Right ventricle myocardium inferior (tissue), 1 donor: ENCODE results near the gene PXYLP1. TPM values are rescaled to one million over a fixed set of nuclear protein-coding genes. Genes with fewer than 3 reads are reported as not detected.

Experiments
- ATAC-seq: fragments of 200-7000 bp; cut with Tn5 transposase; one replicate; pipeline ENCODE4 v1.9.1; 2020; ENCODE audit warnings: mild to moderate bottlenecking, moderate library complexity
- DNase-seq: peaks from one replicate; pipeline ENCODE4 v3.0.0; 2021; ENCODE audit errors: missing footprints
- intact Hi-C: fragments of 100-400 bp; cut with DNase I; formaldehyde crosslinking; loops from one replicate; pipeline ENCODE4 v1.11.0; 2022
- total RNA-seq: library from RNA; stranded (reverse); fragmentation: NEBNext Ultra II Directional; extraction: Animal tissue kit (Norgen Biotek cat#: 25700); gene quantifications from one replicate; pipeline ENCODE4 v1.2.1, GENCODE V29; 2021
- donor health status: DM: no; HTN: yes; CAD: no; lungs with severe emphysema.

PXYLP1 gene
- total RNA-seq, 1 donor from 2014 or later, result 13.7 TPM

- intact Hi-C loops, result no loop called here
- ATAC-seq (no peak), DNase-seq (no peak)
These were observed 99.2 kb downstream of the PXYLP1 start for GRCh38 chr3:141330718-141331376.

GRCh38 chr3:141331377-141332318 lies 100.0 kb downstream of the PXYLP1 start:
- intact Hi-C loops, result no loop called here
- DNase-seq (peak; percentile 75), ATAC-seq (peak; percentile 85)

GRCh38 chr3:141332416-141332815 lies 100.8 kb downstream of the PXYLP1 start:
- no peak for DNase-seq
- no peak for ATAC-seq
- intact Hi-C loops, result no loop called here

- DNase-seq (no peak), ATAC-seq (no peak)
- intact Hi-C loops, result no loop called here
These were observed 102.4 kb downstream of the PXYLP1 start for GRCh38 chr3:141333836-141334626.

GRCh38 chr3:141334627-141335250 lies 103.1 kb downstream of the PXYLP1 start:
- no peak for DNase-seq
- no peak for ATAC-seq
- intact Hi-C loops, result no loop called here

GRCh38 chr3:141335531-141336061 lies 104.0 kb downstream of the PXYLP1 start:
- no peak for DNase-seq
- intact Hi-C loops, result no loop called here
- ATAC-seq, result no peak

GRCh38 chr3:141336672-141337522 lies 105.3 kb downstream of the PXYLP1 start:
- intact Hi-C loops, result no loop called here
- ATAC-seq (no peak), DNase-seq (no peak)

- ATAC-seq (no peak), DNase-seq (no peak)
- intact Hi-C loops, result no loop called here
These were observed 105.9 kb downstream of the PXYLP1 start for GRCh38 chr3:141337523-141337854.

- no peak for ATAC-seq
- intact Hi-C loops, result no loop called here
- no peak for DNase-seq
These were observed 106.4 kb downstream of the PXYLP1 start for GRCh38 chr3:141337991-141338390.

GRCh38 chr3:141338881-141339280 lies 107.3 kb downstream of the PXYLP1 start:
- DNase-seq, result no peak
- ATAC-seq, result no peak

GRCh38 chr3:141341536-141341935 lies 109.9 kb downstream of the PXYLP1 start:
- DNase-seq (no peak), ATAC-seq (no peak)
- intact Hi-C loops, result no loop called here

More at GRCh38 chr3:141338881-141339280, 107.3 kb downstream of the PXYLP1 start:
- intact Hi-C loops, result no loop called here

- no peak for DNase-seq
- ATAC-seq, result no peak
- intact Hi-C loops, result no loop called here
These were observed 110.8 kb downstream of the PXYLP1 start for GRCh38 chr3:141342386-141342785.

GRCh38 chr3:141343077-141343476 lies 111.5 kb downstream of the PXYLP1 start:
- no peak for ATAC-seq
- no peak for DNase-seq
- intact Hi-C loops, result no loop called here

- ATAC-seq (no peak), DNase-seq (no peak)
- intact Hi-C loops, result no loop called here
These were observed 112.2 kb downstream of the PXYLP1 start for GRCh38 chr3:141343865-141344271.
